DOHH2 (cell line): ENCODE measurements around the gene LY6G5B.

Experiments
- H3F3A ChIP-seq: fragments of 200-600 bp; sonication (generic), shearing (Covaris generic); 2 replicates; pipeline ENCODE4 v1.6.0; 2016; ENCODE audit warnings: antibody characterized with exemption, mild to moderate bottlenecking; ENCODE audit not compliant: control insufficient read depth, insufficient read depth
- H3K27ac ChIP-seq: fragments of 200-600 bp; sonication (generic); 2 replicates; pipeline ENCODE4 v1.5.1; 2014; ENCODE audit warnings: low read depth, mild to moderate bottlenecking, low read length, moderate library complexity
- H3K27me3 ChIP-seq: fragments of 200-600 bp; sonication (generic); 2 replicates; pipeline ENCODE4 v1.6.1; 2014; ENCODE audit warnings: mild to moderate bottlenecking, low read length, mixed read lengths; ENCODE audit not compliant: control insufficient read depth
- H3K36me3 ChIP-seq: fragments of 200-600 bp; sonication (generic); 2 replicates; pipeline ENCODE4 v1.6.1; 2014; ENCODE audit warnings: mild to moderate bottlenecking, low read length, moderate library complexity, mixed read lengths; ENCODE audit not compliant: control insufficient read depth
- H3K4me1 ChIP-seq: fragments of 200-600 bp; sonication (generic); 2 replicates; pipeline ENCODE4 v1.6.1; 2014; ENCODE audit warnings: mild to moderate bottlenecking, low read length, mixed read lengths; ENCODE audit not compliant: control insufficient read depth
- H3K4me2 ChIP-seq: fragments of 200-600 bp; sonication (generic); 2 replicates; pipeline ENCODE4 v1.6.0; 2014; ENCODE audit warnings: mild to moderate bottlenecking, low read length, moderate library complexity
- H3K4me3 ChIP-seq: fragments of 200-600 bp; sonication (generic); 2 replicates; pipeline ENCODE4 v1.5.1; 2014; ENCODE audit warnings: mild to moderate bottlenecking, low read length, mixed read lengths
- H3K79me2 ChIP-seq: fragments of 200-600 bp; sonication (generic); 2 replicates; pipeline ENCODE4 v1.6.1; 2014; ENCODE audit warnings: mild to moderate bottlenecking, low read length, mixed read lengths; ENCODE audit not compliant: control insufficient read depth
- H3K9me2 ChIP-seq: fragments of 200-600 bp; sonication (generic); replicated peaks from 2 replicates; pipeline ENCODE4 v1.6.1; 2014; ENCODE audit warnings: mild to moderate bottlenecking, low read length, mixed read lengths; ENCODE audit not compliant: control insufficient read depth
- H3K9me3 ChIP-seq: fragments of 200-600 bp; sonication (generic); 2 replicates; pipeline ENCODE4 v1.6.1; 2014; ENCODE audit warnings: antibody characterized with exemption, low read length, mixed read lengths; ENCODE audit not compliant: control insufficient read depth, insufficient read depth
- H4K20me1 ChIP-seq: fragments of 200-600 bp; sonication (generic); 2 replicates; pipeline ENCODE4 v1.6.0; 2014; ENCODE audit warnings: low read depth, mild to moderate bottlenecking, antibody characterized with exemption, low read length, moderate library complexity; ENCODE audit not compliant: control insufficient read depth, insufficient read depth
- EZH2phosphoT487 ChIP-seq: fragments of 200-600 bp; sonication (generic); IDR thresholded peaks from 2 replicates; pipeline ENCODE4 v1.6.1; 2017; ENCODE audit warnings: borderline replicate concordance, mild to moderate bottlenecking, antibody characterized with exemption, low read length, moderate library complexity, mixed read lengths
- TF ChIP-seq, protein P1 (sequence below): fragments of 200-600 bp; sonication (generic); IDR thresholded peaks from one replicate; pipeline ENCODE4 v1.5.1; 2014; ENCODE audit warnings: antibody characterized with exemption, mild to moderate bottlenecking, low read depth, low read length; ENCODE audit not compliant: poor library complexity, severe bottlenecking

The LY6G5B gene

DNA sequence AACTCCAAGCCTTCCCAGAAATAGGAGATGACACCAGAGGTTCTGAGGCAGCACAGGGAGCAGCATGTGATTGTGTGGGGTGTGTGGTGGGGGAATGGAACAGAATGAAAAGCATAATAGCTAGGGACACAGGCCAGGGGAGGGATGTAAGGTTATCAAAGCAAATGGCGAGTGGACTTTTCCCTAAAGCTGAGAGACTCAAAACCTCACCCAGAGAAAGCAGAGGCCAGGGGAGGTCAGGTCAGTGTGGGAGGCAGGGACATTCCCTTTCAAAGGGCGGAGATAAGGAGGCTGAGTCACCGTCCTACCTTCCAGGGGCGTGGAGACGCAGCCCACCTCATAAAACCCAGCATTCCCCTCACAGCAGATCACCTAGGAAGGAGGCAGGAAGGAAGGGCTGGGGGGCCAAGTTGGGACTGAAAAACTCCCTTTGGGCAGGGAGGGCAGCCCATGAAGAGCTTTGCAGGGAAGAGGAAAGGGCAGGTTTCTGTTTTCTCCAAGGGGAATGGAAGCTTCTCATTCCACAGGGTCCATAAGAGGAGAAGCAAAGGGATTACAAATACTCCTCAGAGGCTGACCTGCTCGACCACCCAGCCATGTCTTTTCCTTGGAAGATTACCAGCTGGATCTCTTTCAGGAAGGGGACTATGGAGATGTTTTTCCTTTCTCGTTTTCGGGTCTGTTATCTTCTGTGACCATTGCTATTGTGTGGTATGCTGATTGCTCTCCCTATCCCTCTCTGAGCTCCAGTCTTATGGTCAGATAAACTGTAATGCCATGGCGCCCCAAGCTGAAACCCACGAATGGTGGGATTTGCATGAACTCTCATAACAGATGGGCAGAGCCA is 20.7 kb downstream of the LY6G5B start:
- TF ChIP-seq EZH2phosphoT487 = no peak
- no peak overlapping the region for H3K4me3 ChIP-seq
- H3K36me3 ChIP-seq = peaks cover 60% of the 10 kb centered on the region

DNA sequence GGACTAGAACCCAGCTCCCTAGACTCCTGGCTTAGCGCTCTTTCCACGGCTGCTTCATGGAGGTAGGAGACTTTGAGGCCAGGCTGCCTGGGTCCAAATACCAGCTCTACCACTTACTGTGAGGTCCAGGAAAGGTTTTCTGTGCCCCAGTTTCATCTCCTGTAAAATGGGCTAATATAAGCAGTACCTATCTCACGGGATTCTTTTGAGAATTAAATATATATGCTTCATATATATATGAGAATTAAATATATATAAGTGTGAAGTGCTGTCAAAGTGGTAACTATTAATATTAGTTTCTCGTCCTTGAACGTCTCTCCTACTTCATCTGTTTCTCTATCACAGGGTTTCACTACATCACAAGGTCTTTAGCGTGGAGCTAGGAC is 21.3 kb downstream of the LY6G5B start:
- no peak overlapping the region for H3K27ac ChIP-seq
- no peak overlapping the region for H3K4me2 ChIP-seq
- H3K27me3 ChIP-seq = no peaks in the 10 kb centered on the region
- TF ChIP-seq, protein P1, sequence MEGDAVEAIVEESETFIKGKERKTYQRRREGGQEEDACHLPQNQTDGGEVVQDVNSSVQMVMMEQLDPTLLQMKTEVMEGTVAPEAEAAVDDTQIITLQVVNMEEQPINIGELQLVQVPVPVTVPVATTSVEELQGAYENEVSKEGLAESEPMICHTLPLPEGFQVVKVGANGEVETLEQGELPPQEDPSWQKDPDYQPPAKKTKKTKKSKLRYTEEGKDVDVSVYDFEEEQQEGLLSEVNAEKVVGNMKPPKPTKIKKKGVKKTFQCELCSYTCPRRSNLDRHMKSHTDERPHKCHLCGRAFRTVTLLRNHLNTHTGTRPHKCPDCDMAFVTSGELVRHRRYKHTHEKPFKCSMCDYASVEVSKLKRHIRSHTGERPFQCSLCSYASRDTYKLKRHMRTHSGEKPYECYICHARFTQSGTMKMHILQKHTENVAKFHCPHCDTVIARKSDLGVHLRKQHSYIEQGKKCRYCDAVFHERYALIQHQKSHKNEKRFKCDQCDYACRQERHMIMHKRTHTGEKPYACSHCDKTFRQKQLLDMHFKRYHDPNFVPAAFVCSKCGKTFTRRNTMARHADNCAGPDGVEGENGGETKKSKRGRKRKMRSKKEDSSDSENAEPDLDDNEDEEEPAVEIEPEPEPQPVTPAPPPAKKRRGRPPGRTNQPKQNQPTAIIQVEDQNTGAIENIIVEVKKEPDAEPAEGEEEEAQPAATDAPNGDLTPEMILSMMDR = no peak
- no peak for TF ChIP-seq EZH2phosphoT487
- H3K36me3 ChIP-seq = peaks cover 60% of the 10 kb centered on the region
- no peaks in the 10 kb centered on the region for H3K79me2 ChIP-seq
- H3K9me2 ChIP-seq = no peaks in the 10 kb centered on the region
- H4K20me1 ChIP-seq = no peaks in the 10 kb centered on the region
- peaks cover 15% of the 10 kb centered on the region for H3K4me1 ChIP-seq
- no peaks in the 10 kb centered on the region for H3K9me3 ChIP-seq
- H3K4me3 ChIP-seq = no peak overlapping the region
- H3F3A ChIP-seq = no peaks in the 10 kb centered on the region; the same call in 1 of the 2 replicates

More for the DNA sequence above, 20.7 kb downstream of the LY6G5B start:
- Histone ChIP-seq H3K9me2 (no peaks in the 10 kb centered on the region), H3K27me3 (no peaks in the 10 kb centered on the region), H3K4me1 (peaks cover 15% of the 10 kb centered on the region), H3K79me2 (no peaks in the 10 kb centered on the region), H4K20me1 (no peaks in the 10 kb centered on the region), H3K4me2 (peak overlapping the region; percentile 49; the same call in 1 of the 2 replicates), H3K9me3 (no peaks in the 10 kb centered on the region), H3K27ac (no peak overlapping the region), H3F3A (no peaks in the 10 kb centered on the region; the same call in 1 of the 2 replicates)

GRCh38 chr6:31691564-31692108 is 21.9 kb downstream of the LY6G5B start:
- Histone ChIP-seq H4K20me1 (no peaks in the 10 kb centered on the region), H3K36me3 (peaks cover 60% of the 10 kb centered on the region), H3F3A (no peaks in the 10 kb centered on the region; the same call in 1 of the 2 replicates), H3K79me2 (no peaks in the 10 kb centered on the region), H3K9me2 (no peaks in the 10 kb centered on the region), H3K27me3 (no peaks in the 10 kb centered on the region), H3K4me3 (no peak overlapping the region), H3K4me1 (peaks cover 15% of the 10 kb centered on the region), H3K27ac (no peak overlapping the region), H3K9me3 (no peaks in the 10 kb centered on the region), H3K4me2 (no peak overlapping the region)
- TF ChIP-seq, protein P1 = no peak
- TF ChIP-seq EZH2phosphoT487 = no peak

DNA sequence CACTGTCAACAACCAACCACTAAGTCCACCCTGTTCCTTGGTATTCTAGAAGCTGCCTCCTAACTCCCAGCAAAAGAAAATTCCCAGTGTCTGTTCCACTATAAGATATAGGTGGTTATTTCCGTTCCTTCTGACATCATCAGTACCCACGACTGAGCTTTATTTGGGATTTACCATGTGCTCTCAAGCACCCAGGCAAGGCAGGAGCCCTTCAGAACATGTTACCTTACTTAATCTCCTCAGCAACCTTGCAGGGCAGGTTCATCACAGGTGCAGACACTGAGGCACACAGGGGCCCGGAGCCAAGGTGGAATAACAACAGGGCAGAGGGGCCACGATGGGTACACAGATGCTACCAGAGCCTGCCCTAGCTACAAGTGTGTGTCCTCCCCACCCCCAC is 22.6 kb downstream of the LY6G5B start:
- Histone ChIP-seq H3K9me3 (no peaks in the 10 kb centered on the region), H3K79me2 (no peaks in the 10 kb centered on the region), H3K27me3 (no peaks in the 10 kb centered on the region), H3K4me3 (no peak overlapping the region), H3K36me3 (peaks cover 62% of the 10 kb centered on the region), H4K20me1 (no peaks in the 10 kb centered on the region), H3K4me2 (no peak overlapping the region), H3F3A (no peaks in the 10 kb centered on the region), H3K4me1 (peaks cover 15% of the 10 kb centered on the region), H3K27ac (no peak overlapping the region), H3K9me2 (no peaks in the 10 kb centered on the region)
- TF ChIP-seq, protein P1 = no peak
- TF ChIP-seq EZH2phosphoT487 = no peak
